HUES48 (cell line): ENCODE measurements around the gene INO80D.
"Not testable (repeated sequence)": the region's sequence is repeated elsewhere in the genome, so short reads cannot be mapped to it uniquely, and the experiment has no call there.

Source experiments
- H3K27ac ChIP-seq: one replicate; pipeline ENCODE4 v1.7.0; 2013; ENCODE audit warnings: low read depth, low read length, inconsistent platforms
- H3K27me3 ChIP-seq: 2 replicates; pipeline ENCODE4 v1.6.1; 2013; ENCODE audit warnings: mild to moderate bottlenecking, low read length; ENCODE audit not compliant: control insufficient read depth, insufficient read depth
- H3K36me3 ChIP-seq: 2 replicates; pipeline ENCODE4 v1.6.1; 2013; ENCODE audit warnings: low read length; ENCODE audit not compliant: control insufficient read depth, insufficient read depth
- H3K4me1 ChIP-seq: 2 replicates; pipeline ENCODE4 v1.6.1; 2013; ENCODE audit warnings: mild to moderate bottlenecking, low read length; ENCODE audit not compliant: control insufficient read depth, insufficient read depth
- H3K4me3 ChIP-seq: 2 replicates; pipeline ENCODE4 v1.5.1; 2013; ENCODE audit warnings: mild to moderate bottlenecking, low read depth, low read length
- H3K9ac ChIP-seq: 2 replicates; pipeline ENCODE4 v1.6.1; 2013; ENCODE audit warnings: mild to moderate bottlenecking, low read depth, low read length, moderate library complexity
- H3K9me3 ChIP-seq: 2 replicates; pipeline ENCODE4 v1.6.1; 2013; ENCODE audit warnings: low read length; ENCODE audit not compliant: control insufficient read depth, insufficient read depth

The INO80D gene, protein sequence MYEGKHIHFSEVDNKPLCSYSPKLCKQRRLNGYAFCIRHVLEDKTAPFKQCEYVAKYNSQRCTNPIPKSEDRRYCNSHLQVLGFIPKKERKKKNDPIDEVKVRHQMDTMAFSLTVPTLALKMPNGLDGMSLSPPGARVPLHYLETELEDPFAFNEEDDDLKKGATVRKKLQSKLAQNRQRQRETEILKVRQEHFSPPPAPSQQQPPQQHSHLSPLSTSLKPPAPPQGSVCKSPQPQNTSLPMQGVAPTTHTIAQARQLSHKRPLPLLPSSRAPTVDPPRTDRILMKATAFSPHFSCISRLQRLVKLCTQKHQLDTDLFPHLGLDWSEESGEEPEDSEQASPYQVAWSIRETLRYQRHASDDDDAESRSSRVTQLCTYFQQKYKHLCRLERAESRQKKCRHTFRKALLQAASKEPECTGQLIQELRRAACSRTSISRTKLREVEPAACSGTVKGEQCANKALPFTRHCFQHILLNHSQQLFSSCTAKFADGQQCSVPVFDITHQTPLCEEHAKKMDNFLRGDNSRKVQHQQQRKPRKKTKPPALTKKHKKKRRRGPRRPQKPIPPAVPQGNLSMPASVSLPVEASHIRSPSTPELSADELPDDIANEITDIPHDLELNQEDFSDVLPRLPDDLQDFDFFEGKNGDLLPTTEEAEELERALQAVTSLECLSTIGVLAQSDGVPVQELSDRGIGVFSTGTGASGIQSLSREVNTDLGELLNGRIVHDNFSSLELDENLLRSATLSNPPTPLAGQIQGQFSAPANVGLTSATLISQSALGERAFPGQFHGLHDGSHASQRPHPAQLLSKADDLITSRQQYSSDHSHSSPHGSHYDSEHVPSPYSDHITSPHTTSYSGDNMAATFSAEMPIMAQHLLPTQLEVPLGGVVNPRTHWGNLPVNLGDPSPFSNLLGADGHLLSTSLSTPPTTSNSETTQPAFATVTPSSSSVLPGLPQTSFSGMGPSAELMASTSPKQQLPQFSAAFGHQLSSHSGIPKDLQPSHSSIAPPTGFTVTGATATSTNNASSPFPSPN

DNA sequence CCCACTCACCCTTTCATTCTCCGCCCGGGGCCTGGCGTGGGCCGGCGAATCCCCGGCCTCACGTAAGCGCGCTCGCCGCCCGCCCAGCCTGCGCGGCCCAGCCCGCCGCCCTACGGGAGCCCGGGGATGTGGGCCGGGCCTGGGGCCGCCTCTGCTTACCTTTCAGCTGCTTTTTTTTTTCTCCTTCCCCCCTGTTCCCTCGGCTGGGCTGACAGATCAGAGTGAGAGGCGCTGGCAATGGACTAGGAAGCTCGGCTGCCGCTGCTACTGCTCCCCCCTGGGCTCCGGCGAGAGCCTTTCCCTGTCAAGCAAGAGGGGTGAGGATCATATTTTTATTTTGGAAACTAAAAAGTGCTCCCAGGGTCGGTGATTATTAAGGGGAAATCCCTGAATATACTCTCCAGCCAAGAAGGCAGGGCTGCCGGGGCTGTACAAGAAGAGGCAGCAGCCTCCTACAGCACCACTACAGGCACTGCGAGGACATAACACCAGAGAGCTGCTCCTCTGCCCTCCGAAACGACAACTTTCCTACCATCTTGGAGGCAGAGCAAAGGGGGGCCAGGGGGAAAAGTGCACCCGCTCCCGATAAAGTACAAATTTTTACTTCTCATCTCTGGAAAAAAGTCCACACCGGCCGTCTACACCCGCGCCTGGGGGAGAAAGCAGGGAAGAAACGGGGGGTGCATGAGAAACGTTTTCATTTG, at the start of gene INO80D:
Gene INO80D (minus strand): TSS at position 433 of the 704 bp plus-strand sequence. CDS start 23,158 bp downstream, outside the sequence.
- Histone ChIP-seq H3K27ac (peak within 1 kb of the TSS; percentile 97), H3K4me1 (peaks cover 20% of the 10 kb centered on the region), H3K9me3 (0 out of 2 replicates have a peak, but pooled peaks cover 2% of the 10 kb centered on the region), H3K9ac (peak within 1 kb of the TSS; percentile 88), H3K4me3 (peak within 1 kb of the TSS; percentile 86), H3K36me3 (peaks cover 19% of the 10 kb centered on the region), H3K27me3 (no peaks in the 10 kb centered on the region)

DNA sequence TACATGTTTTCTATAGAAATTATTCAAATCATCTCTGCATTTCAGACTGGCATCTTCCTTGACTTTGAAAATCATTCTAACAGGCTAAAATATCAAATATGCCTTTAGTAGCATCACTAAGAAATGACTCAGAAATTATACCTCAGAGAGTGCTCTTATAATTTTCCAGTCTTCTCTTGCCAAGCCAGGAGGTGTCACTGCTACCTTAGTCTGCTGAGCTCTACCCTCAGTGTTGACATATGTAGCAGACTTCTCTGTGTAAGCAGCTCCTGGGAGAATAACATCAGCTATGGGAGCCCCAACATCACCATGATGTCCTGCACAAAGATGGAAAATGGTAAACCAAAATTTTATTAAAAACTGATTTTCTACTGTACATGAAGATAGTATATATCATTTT, 41.7 kb upstream of the INO80D start:
- Histone ChIP-seq H3K9ac (no peak overlapping the region), H3K4me3 (no peak overlapping the region), H3K27ac (no peak overlapping the region), H3K36me3 (peaks cover 95% of the 10 kb centered on the region), H3K27me3 (no peaks in the 10 kb centered on the region), H3K9me3 (no peaks in the 10 kb centered on the region), H3K4me1 (no peaks in the 10 kb centered on the region)

DNA sequence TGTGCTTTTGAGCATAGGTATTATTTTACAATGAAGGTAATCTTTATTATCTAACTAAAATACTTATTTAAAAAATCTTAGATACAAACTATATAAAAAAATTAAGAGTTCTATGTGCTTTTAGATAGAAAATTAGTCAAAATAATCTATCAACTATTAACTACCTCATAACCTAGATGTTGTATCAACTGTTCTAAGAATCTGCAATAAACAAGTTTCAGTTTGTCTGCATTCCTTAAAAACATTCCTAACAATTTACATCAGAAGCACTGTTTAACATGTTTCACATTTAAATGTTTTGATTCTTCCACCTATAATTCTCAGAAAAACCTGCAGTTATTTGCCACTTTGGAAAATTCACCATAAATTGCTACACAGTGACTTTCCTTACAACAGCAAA, 39.9 kb upstream of the INO80D start:
- H3K4me1 ChIP-seq = no peaks in the 10 kb centered on the region
- H3K4me3 ChIP-seq = no peak overlapping the region
- H3K9ac ChIP-seq = no peak overlapping the region
- H3K36me3 ChIP-seq = peaks cover 96% of the 10 kb centered on the region
- H3K27ac ChIP-seq = no peak overlapping the region
- H3K9me3 ChIP-seq = no peaks in the 10 kb centered on the region
- no peaks in the 10 kb centered on the region for H3K27me3 ChIP-seq

DNA sequence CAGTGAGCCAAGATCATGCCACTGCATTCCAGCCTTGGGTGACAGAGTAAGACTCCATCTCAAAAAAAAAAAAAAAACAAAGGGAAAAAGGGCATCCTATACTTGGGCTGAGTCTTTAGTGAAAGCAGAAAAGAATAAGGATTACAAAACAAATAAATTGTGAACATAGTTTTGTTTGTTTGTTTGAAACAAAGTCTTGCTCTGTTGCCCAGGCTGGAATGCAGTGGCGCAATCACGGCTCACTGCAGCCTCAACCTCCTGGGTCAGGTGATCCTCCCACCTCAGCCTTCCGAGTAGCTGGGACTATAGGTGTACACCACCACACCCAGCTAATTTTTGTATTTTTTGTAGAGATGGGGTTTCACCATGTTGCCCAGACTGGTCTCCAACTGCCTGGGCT, 36.6 kb upstream of the INO80D start:
- not testable (repeated sequence) for H3K4me3 ChIP-seq, H3K27ac ChIP-seq, H3K27me3 ChIP-seq, H3K9me3 ChIP-seq, H3K9ac ChIP-seq, H3K4me1 ChIP-seq
- H3K36me3 ChIP-seq = peaks cover 79% of the 10 kb centered on the region

DNA sequence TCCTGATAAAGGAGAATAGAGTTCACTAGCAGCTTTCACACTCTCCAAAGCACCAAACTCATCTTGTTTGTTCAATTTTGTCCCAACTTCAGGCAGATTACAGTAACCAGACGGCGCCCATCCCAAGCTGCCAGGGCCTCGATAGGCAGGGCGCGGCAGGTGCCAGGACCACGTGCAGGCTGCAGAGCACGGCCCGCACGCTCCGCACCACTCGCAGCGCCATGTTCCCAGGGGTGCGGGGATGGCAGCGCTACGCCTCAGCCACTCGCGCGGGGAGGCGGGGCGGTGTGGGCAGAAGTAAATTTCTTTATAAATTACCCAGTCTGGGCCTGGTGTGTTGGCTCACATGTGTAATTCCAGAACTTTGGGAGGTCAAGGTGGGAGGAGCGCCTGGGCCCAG, 30.3 kb upstream of the INO80D start:
- Histone ChIP-seq H3K36me3 (peaks cover 25% of the 10 kb centered on the region), H3K4me3 (no peak overlapping the region), H3K9me3 (no peaks in the 10 kb centered on the region), H3K9ac (no peak overlapping the region), H3K27ac (no peak overlapping the region), H3K4me1 (no peaks in the 10 kb centered on the region), H3K27me3 (no peaks in the 10 kb centered on the region)

DNA sequence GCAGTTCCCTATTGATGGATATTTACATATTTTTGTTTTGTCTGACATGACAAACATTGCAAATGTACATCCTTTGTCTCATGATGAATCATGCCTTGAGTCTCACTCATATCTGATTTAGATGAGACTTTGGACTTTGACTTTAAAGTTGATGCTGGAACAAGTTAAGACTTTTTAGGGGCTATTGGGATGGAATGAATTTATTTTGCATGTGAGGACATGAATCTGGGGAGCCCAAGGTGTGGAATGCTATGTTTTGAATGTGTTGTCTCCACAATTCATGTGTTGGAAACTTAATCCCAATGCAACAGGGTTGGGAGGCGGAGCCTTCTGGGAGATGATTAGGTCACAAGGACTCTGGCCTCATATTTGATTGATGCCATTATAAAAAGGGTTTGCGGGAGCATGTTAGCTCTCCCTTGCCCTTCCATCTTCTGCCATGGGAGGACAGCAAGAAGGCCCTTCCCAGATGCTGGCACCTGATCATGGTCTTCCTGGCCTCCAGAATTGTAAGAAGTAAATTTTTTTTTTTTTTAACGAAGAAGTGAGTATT, 29.1 kb upstream of the INO80D start:
- H3K9ac ChIP-seq = no peak overlapping the region
- H3K27me3 ChIP-seq = no peaks in the 10 kb centered on the region
- H3K4me3 ChIP-seq = no peak overlapping the region
- no peaks in the 10 kb centered on the region for H3K9me3 ChIP-seq
- no peak overlapping the region for H3K27ac ChIP-seq
- peaks cover 14% of the 10 kb centered on the region for H3K36me3 ChIP-seq
- no peaks in the 10 kb centered on the region for H3K4me1 ChIP-seq

DNA sequence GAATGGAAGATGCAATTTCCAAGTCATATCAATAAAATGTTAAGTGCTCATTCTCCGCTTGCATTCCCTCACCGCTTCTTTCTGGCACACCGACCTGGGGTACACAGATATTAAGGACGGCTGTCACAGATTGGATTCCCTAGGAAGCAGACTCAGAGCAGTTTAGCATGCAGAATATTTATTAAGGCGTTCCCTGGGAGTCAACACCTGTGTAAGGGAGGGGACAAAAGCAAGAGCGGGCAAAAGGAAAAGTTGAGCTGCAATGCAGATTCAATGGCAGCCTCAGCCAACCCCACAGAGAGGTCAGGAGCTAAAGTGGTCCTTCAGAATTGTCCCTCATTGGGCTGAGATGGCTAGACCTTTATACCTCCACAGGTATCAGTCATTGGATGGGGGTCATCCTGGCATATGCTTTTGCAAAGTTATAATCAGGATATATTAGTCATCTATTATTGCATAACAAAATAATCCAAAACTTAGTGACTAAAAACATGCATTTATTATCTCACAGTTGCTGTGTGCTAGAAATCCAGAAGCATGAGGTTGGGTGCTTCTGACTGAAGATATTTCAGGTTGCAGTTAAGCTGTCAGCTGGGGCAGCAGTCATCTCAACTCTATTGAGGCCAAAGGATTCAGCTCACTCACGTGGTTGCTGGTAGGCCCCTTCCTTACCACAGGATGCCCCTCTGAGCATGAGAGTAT, 27.0 kb upstream of the INO80D start:
- Histone ChIP-seq H3K36me3 (0 out of 2 replicates have a peak, but pooled peaks cover 9% of the 10 kb centered on the region), H3K27ac (no peak overlapping the region), H3K4me1 (no peaks in the 10 kb centered on the region), H3K4me3 (no peak overlapping the region), H3K27me3 (no peaks in the 10 kb centered on the region), H3K9me3 (no peaks in the 10 kb centered on the region), H3K9ac (no peak overlapping the region)

DNA sequence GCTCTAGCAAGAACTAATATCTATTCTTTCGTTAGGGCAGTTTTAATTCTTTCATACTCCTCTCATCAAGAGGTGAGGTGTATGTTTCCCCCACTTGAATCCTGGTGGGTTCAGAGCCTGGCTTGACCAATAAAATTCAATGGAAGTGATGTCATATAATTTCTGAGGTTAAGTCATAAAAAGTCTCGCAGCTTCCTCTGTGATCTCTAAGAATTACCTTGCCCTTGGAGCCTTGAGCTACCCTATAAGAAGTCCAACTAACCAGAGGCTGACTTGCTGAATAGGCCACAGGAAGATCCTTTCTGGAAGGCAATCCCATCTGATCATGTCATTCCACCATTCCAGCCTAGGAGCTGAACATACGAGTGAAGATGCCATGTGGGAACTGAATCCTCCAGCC, 26.1 kb upstream of the INO80D start:
- H3K9me3 ChIP-seq = no peaks in the 10 kb centered on the region
- H3K4me1 ChIP-seq = no peaks in the 10 kb centered on the region
- H3K9ac ChIP-seq = no peak overlapping the region
- H3K27ac ChIP-seq = no peak overlapping the region
- H3K4me3 ChIP-seq = no peak overlapping the region
- H3K36me3 ChIP-seq = 0 out of 2 replicates have a peak, but pooled peaks cover 6% of the 10 kb centered on the region
- H3K27me3 ChIP-seq = no peaks in the 10 kb centered on the region

DNA sequence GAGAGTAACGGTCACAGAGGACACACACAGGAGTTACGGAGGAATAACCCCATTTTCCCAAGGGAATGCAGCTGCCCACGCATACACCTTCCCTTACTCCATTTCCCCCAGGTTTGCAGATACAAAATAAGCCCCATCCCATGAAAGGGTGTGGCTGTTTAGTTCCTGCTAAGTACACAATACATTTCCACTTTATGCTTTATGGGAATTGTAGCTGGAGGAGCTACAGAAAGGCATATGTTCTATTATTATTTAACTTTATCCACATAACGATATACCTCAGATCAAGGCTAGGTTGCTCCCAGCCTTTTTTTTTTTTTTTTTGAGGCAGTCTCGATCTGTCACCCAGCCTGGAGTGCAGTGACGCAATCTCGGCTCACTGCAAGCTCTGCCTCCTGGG, 22.7 kb upstream of the INO80D start:
- Histone ChIP-seq H3K27me3 (no peaks in the 10 kb centered on the region), H3K36me3 (no peaks in the 10 kb centered on the region), H3K9me3 (no peaks in the 10 kb centered on the region), H3K4me3 (no peak overlapping the region), H3K9ac (no peak overlapping the region), H3K27ac (no peak overlapping the region), H3K4me1 (no peaks in the 10 kb centered on the region)

DNA sequence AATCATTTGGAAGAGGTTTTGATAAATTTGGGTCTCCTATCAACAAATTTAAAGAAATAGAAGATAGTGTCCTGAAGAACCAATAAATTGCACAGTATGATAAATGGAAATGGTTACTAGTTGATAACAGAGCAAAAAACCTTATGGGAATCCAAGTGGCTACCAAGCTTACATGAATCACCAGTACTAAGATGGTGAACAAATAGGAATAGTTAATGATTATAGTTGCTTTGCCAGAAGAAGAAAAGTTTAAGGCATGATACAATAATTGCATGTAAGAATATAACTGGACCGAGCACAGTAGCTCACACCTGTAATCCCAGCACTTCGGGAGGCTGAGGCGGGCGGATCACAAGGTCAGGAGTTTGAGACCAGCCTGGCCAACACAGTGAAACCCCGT, 19.6 kb upstream of the INO80D start:
- no peak overlapping the region for H3K9ac ChIP-seq
- no peak overlapping the region for H3K27ac ChIP-seq
- no peak overlapping the region for H3K4me3 ChIP-seq
- H3K9me3 ChIP-seq = no peaks in the 10 kb centered on the region
- no peaks in the 10 kb centered on the region for H3K4me1 ChIP-seq
- no peaks in the 10 kb centered on the region for H3K27me3 ChIP-seq
- no peaks in the 10 kb centered on the region for H3K36me3 ChIP-seq
